Stimulated activated naive CD8-positive, alpha-beta T cell treated with anti-CD3 and anti-CD28 coated beads, Interleukin-15, Interleukin-2, amounts not matched to agents 100 U/mL and 50 U/mL, for 24 hours (primary cell): ENCODE data around the gene WNT11.

Source experiments
- ATAC-seq: fragments of 150-1000 bp; cut with Tn5 transposase; one replicate; pipeline ENCODE4 v1.10.0; 2021
- DNase-seq: peaks from one replicate; pipeline ENCODE4 v3.0.0; 2021

WNT11 gene

GRCh38 chr11:76173663-76174062 is 32.6 kb downstream of the WNT11 start:
- ATAC-seq (no peak), DNase-seq (no peak)

- ATAC-seq (no peak), DNase-seq (no peak)
These were observed 33.7 kb downstream of the WNT11 start for GRCh38 chr11:76172583-76172982.

- no peak for DNase-seq
- ATAC-seq, result no peak
These were observed 35.8 kb downstream of the WNT11 start for GRCh38 chr11:76170468-76170867.

- no peak for DNase-seq
- ATAC-seq, result peak; percentile 10
These were observed 36.8 kb downstream of the WNT11 start for GRCh38 chr11:76169473-76169896.

- no peak for ATAC-seq
- DNase-seq, result no peak
These were observed 38.7 kb downstream of the WNT11 start for GRCh38 chr11:76167590-76167989.

- DNase-seq, result peak; percentile 27
- peak; percentile 81 for ATAC-seq
These were observed 40.0 kb downstream of the WNT11 start for GRCh38 chr11:76166314-76166713.

GRCh38 chr11:76164861-76165751 is 41.2 kb downstream of the WNT11 start:
- DNase-seq (no peak), ATAC-seq (no peak)

- no peak for ATAC-seq
- DNase-seq, result no peak
These were observed 42.2 kb downstream of the WNT11 start for GRCh38 chr11:76164081-76164480.

GRCh38 chr11:76163289-76163880 is 42.9 kb downstream of the WNT11 start:
- ATAC-seq (no peak), DNase-seq (no peak)

- ATAC-seq (no peak), DNase-seq (no peak)
These were observed 43.7 kb downstream of the WNT11 start for GRCh38 chr11:76162336-76163288.

GRCh38 chr11:76161261-76161961 is 44.9 kb downstream of the WNT11 start:
- DNase-seq (no peak), ATAC-seq (no peak)

GRCh38 chr11:76160856-76161255 is 45.4 kb downstream of the WNT11 start:
- DNase-seq, result no peak
- no peak for ATAC-seq

GRCh38 chr11:76159983-76160661 is 46.2 kb downstream of the WNT11 start:
- ATAC-seq (no peak), DNase-seq (no peak)

- ATAC-seq (no peak), DNase-seq (no peak)
These were observed 46.9 kb downstream of the WNT11 start for GRCh38 chr11:76159303-76159937.

- DNase-seq (no peak), ATAC-seq (no peak)
These were observed 47.7 kb downstream of the WNT11 start for GRCh38 chr11:76158394-76159302.

GRCh38 chr11:76157891-76158290 is 48.4 kb downstream of the WNT11 start:
- ATAC-seq, result no peak
- no peak for DNase-seq

GRCh38 chr11:76156971-76157427 is 49.3 kb downstream of the WNT11 start:
- DNase-seq, result no peak
- no peak for ATAC-seq

- no peak for DNase-seq
- no peak for ATAC-seq
These were observed 50.6 kb downstream of the WNT11 start for GRCh38 chr11:76155500-76156227.

- ATAC-seq (no peak), DNase-seq (no peak)
These were observed 52.8 kb downstream of the WNT11 start for GRCh38 chr11:76153571-76153923.
